Hematopoietic multipotent progenitor cell treated with erythropoietin and hydrocortisone succinate and interleukin-3 and kit ligand, for 6 days (in vitro differentiated cells): Measurements from ENCODE around the gene TDRD12.
"Not testable (repeated sequence)": the region's sequence is repeated elsewhere in the genome, so short reads cannot be mapped to it uniquely, and the experiment has no call there.

Experiments used
- DNase-seq: peaks from one replicate; pipeline ENCODE4 v3.0.0-alpha.2; 2015

TDRD12 gene

DNA sequence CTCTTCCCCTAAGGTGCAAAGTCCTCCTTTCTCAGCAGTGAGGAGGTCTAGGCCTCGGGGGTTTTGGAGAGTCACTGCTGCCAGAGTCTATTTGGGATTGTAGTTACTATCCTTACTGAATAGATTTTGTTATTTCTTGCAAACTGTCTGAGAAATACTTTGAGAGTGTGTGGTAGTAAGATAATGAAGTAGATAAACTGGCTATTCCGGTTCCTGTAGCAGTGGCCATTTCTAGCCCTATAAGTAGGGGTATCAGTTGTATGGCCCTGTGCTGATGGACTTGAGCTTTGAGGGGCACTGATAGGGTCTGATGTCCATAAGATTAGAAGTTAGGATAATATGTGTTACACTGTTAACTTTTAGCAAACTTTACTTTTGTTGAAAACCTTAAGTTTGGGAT is 25.3 kb upstream of the TDRD12 start:
- not testable (repeated sequence) for DNase-seq

GRCh38 chr19:32694851-32695250 is 24.7 kb upstream of the TDRD12 start:
- not testable (repeated sequence) for DNase-seq

GRCh38 chr19:32695506-32695905 is 24.1 kb upstream of the TDRD12 start:
- peak; percentile 72 for DNase-seq

- not testable (repeated sequence) for DNase-seq
Measured at GRCh38 chr19:32696771-32697170, 22.8 kb upstream of the TDRD12 start.

DNA sequence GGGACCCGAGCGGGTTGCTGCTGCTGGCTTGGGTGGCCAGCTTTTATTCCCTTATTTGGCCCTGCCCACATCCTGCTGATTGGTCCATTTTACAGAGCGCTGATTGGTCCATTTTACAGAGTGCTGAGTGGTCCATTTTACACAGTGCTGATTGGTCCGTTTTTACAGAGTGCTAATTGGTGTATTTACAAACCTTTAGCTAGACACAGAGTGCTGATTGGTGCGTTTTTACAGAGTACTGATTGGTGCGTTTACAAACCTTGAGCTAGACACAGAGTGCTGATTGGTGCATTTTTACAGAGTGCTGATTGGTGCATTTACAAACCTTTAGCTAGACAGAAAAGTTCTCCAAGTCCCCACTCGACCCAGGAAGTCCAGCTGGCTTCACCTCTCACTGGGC is 19.4 kb upstream of the TDRD12 start:
- not testable (repeated sequence) for DNase-seq

GRCh38 chr19:32702010-32702409 is 17.6 kb upstream of the TDRD12 start:
- DNase-seq = no peak

- not testable (repeated sequence) for DNase-seq
Measured at GRCh38 chr19:32704006-32704405, 15.6 kb upstream of the TDRD12 start.

DNA sequence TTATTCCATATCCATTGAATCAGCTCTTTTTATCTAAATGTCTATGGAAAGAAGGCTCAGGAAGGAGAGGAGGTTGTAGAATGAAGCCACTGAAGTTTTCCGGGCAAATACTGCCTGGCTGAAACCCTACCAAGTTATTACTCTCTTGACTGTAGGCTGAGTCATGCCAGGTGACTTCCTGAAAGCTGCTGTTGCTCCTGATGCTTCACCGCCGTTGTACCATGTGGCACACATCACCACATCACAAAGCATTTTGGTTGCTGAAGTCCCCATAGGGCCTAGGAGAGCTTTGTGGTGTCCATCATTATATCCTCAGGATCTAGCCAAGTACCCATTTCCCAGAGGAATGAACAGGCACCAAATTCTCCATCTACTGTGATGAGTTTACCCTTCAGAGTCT is 11.1 kb upstream of the TDRD12 start:
- DNase-seq = peak; percentile 61

GRCh38 chr19:32709032-32709431 is 10.5 kb upstream of the TDRD12 start:
- peak; percentile 46 for DNase-seq

DNA sequence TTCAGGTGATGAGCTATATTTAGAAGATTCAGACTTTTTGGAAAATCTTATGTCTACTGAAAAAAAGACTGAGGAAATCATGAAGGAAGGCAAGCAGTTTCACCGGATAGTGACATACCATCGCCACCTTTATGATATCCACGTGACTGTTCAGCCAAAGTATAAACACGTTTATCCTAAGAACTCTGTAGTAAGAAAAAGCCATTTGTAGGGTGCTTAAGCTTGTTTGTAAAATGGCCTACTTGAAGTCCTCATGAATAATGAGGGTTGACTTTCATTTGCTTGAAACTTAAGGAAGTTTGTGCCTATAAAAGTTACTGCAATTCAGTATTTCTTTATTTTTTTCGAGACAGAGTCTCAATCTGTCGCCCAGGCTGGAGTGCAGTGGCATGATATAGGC is 7.8 kb upstream of the TDRD12 start:
- no peak for DNase-seq

DNA sequence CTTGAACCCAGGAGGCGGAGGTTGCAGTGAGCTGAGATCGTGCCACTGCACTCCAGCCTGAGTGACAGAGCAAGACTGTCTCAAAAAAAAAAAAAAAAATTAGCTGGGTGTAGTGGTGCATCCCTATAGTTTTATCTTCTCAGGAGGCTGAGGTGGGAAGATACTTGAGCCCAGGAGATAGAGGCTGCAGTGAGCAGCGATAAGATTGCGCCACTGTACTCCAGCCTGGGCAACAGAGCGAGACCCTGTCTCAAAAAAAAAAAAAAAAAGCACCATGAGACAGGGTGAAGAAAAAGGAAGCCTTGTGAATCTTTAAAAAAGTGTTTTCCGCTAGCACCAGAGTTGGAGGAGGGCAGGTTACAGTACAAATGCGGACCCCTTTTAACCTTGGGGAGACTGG is 3.4 kb upstream of the TDRD12 start:
- DNase-seq = not testable (repeated sequence)

- no peak for DNase-seq
Measured at GRCh38 chr19:32717496-32717895, 2.1 kb upstream of the TDRD12 start.

GRCh38 chr19:32718286-32718685 is 1.3 kb upstream of the TDRD12 start:
- DNase-seq = peak; percentile 28

DNA sequence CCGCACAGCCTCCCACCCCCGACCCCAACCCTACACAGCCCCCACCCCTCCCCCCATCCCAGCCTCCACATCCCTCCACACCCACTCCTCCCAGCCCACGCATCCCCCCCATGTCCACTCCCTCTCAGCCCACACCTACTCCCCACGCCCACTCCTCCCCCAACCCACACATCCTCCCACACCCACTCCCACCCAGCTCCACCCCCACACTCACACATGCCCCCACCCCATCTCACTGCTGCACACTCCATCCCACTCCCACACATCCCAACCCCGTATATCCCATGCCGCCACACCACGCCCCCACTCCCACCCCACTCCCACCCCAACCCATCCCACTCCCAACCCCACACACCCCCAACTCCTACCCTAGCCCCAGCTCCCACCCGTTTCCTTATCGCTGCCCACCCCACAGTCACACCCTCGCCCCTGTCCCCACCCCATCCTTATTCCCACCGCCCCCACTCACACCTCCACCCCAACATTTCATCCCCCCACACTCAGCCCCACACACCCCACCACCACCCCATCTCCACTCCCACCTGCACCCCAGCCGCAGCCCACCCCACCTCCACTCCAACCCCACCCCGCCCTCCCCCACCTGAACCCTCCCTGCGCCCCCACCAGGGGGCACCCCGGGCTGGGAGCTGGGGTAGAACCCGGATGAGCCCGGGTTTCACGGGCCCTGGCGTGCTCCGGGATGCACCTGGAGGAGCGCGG is 809 bp downstream of the TDRD12 start:
- no peak for DNase-seq

DNA sequence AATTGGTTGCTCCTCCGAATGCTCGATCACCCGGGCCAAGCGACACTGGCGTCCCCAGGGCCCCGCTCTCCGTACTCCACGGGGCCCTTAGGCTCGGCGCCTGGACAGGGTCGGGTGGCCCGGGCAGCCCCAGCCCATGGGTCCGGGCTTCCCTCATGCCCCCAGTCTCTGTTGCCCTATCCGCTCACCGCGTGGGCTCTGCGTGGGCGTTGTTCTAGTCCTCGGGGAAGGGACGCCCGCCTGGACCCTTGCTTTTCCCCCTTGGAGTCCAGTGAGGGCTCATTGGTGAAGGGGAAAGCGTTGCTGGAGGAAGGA is 1.3 kb downstream of the TDRD12 start:
- DNase-seq = no peak

- DNase-seq = no peak
Measured at GRCh38 chr19:32735936-32736335, 16.4 kb downstream of the TDRD12 start.

GRCh38 chr19:32743021-32743420 is 23.5 kb downstream of the TDRD12 start:
- no peak for DNase-seq

GRCh38 chr19:32743447-32743846 is 23.9 kb downstream of the TDRD12 start:
- no peak for DNase-seq

DNA sequence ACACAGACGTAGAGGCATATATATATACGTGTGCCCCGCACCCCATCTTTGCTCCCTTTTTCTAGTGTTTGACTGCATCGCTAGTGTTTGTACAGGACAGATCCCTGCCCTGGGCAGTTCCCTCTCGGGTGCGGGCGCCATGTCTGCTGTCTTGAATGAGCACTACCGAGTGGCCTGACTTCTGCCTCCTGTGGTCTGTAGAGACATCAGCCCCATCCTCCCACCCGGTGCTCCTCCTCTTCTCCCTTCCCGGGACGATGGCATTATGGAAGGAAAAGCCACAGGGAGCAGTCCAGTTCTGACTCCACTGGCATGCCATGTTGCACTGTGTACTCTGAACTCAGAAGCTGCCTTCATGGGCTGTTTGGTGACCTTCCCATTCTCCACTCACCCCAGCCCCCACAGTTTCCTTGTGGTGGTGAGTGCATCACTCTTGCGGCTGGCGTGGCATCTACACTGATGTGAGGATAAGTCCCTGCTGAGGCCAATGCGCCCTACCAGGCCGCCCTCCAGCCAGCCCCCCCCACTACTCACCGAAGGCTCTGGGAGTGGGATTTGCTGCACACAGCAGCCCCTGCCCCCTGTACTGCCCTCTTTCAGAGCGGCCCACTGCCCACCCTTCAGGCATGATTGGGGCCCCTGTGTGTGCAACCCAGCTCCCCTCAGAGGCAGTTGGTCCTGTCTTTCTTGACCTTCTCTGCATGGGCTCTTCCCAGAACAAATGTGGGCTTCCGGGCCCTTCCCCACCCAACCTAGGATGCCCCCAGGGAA is 25.2 kb downstream of the TDRD12 start:
- no peak for DNase-seq

- DNase-seq = not testable (repeated sequence)
Measured at GRCh38 chr19:32745594-32746251, 26.2 kb downstream of the TDRD12 start.

- DNase-seq = peak; percentile 7
Measured at GRCh38 chr19:32746631-32747196, 27.1 kb downstream of the TDRD12 start.

- peak; percentile 53 for DNase-seq
Measured at GRCh38 chr19:32748497-32748896, 28.9 kb downstream of the TDRD12 start.

DNA sequence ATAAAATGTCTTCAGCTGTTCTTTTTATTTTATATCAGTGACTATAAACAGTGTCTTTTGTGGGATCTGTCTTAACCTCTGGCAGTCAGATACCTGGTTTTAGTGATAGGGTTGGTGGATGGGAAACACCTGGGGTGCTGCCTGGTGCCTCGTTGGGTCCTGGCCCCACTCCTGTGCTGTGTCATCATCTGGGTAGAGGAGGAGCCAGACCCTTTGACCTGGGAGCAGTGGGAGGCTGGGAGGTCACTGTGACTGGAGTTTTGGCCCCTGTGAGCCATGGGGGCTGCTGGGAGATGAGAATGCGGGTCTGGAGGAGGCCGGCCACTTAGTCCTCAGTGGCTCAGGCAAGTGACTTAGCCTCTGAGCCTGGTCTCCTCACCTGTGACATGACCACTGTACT is 29.4 kb downstream of the TDRD12 start:
- DNase-seq = no peak

DNA sequence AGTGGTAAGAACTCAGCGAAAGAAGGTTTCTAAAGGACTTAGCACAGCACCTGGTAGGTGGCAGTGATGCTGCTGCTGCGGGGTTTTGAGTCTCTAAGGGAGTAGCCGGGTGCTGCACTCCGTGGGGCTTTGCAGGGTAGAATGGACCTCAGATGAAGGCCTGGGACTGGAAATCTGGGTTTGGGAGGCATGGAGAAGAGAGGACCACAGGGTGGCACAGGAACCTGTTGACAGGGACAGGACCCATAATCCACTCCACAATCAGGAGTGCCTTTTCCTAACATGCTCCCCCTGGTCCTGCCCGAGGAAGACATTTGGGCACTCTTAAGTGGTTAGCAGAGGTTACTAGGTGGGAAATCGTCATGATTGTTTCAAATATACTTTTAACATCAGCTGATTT is 29.8 kb downstream of the TDRD12 start:
- DNase-seq = no peak
